Amniotic stem cell (primary cell): ENCODE results near the gene KCP.

Experiments used
- DNase-seq: peaks from one replicate; lab custom pipeline; 2025; lab: John Stamatoyannopoulos, UW

Gene KCP

GRCh38 chr7:128887169-128888038, 23.1 kb downstream of the KCP start:
- DNase-seq = no peak

GRCh38 chr7:128886391-128887168, 23.9 kb downstream of the KCP start:
- DNase-seq = no peak

GRCh38 chr7:128885370-128886187, 24.9 kb downstream of the KCP start:
- no peak for DNase-seq

- DNase-seq = no peak
Measured at GRCh38 chr7:128884561-128885369, 25.7 kb downstream of the KCP start.

DNA sequence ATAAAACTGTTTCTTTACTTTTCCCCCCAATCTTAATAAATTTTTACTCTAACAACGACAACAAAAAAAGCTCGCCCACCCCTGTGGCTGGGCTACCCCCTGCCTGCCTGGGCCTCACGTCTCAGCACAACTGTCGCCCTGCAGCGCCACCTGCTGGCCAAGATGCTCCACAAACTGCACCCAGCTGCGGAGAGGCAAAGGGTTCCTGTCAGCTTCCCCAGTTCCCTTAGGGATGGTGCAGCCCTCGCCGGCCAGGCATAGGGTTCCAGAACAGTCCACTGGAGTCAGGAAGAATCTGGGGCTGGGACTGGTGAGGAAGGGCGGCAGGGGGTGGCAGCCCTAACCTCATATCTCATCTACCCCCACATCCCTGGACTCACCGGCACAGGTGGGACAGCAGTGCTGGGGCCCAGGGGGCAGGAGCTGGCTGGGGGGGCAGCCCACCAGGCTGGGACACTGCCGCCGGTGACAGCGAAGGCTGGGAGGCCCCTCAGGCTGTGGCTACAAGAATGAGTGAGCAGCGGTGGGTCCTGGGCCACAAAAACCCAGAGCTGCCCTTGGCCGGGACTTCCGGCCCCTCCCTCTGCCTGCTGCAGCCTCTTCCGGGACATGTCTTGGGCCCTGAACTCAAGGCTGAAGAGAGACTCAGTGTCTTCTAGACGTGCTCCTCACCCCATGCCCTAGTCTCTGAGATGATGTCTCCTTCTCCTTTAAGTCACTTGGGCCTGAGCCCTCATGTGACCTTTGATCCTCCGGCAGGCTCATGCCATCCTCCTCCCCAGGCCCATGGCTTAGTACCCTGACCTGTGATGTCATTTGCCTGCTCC, 26.7 kb downstream of the KCP start:
- DNase-seq = peak; percentile 60

- DNase-seq = no peak
Measured at GRCh38 chr7:128882134-128882533, 28.4 kb downstream of the KCP start.

GRCh38 chr7:128881458-128882125, 28.9 kb downstream of the KCP start:
- no peak for DNase-seq

DNA sequence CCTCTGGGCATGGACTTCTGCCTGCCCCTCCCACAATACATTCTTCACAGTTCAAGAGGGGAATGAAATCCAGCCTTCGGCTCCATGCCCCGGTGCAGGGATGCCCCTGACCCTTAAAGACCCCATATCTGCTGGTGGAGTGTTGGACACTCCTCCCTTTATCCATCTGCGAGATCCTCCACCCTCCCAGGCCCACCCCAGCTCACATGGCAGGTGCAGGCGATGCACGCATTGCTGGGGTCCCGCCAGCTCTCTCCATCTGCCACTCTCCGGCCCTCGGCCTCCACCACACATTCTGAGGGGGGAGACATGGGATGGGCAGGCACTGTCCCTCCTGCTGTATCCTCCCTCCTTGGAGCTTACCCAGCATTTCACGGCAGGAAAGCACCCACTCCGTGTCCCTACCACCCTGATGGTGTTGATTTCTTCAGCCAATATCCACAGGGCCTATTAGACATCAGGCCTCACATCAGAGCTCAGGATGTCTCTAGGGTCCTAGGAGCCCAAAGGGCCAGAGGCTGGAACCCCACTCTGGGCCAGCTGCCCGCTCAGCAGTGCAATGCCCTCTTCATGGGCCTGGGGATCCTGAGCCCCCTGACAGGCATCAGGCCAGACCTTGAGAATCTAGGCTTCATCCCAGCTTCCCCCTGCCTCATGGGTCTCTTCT, 29.6 kb downstream of the KCP start:
- DNase-seq = no peak

- DNase-seq = peak; percentile 7
Measured at GRCh38 chr7:128879939-128880746, 30.4 kb downstream of the KCP start.

DNA sequence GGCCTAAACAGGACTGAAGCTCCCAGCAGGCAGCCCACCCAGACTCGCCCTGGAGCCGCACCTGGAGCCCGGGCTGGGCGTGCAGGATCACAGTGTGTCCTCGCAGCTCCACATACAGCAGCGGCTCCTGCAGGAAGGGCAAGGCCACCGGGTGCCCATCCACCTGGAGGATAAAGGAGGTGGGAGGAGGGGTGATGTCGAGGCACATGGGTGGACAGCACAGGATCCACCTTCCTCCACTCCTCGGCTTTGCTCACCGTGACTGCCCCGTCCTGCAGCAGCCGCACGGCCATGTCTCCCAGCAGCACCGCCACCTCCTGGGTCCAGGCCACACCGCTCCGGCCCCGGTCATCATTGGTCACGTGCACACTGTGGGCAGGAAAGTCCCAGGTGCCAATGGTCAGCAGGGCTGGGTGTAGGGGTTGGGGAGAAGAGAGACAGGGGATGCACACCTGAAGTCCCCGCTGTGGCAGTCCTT, 31.0 kb downstream of the KCP start:
- no peak for DNase-seq

- DNase-seq = no peak
Measured at GRCh38 chr7:128878226-128879105, 32.0 kb downstream of the KCP start.

DNA sequence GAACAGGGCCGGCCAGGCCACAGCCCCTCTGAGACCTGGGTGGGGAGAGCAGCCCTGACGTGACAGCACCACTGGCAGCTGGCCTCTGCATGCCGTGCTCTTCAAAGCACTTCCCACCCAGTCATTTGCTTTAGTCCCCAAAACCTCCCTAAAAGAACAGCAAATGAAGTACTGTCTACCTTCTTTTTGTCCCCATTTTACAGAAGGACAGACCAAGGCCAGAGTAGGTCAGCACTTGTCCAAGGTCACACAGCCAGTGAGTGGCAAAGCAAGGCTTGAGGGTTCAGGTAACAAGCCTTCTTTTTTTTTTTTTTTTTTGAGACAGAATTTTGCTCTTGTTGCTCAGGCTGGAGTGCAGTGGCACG, 32.8 kb downstream of the KCP start:
- no peak for DNase-seq

DNA sequence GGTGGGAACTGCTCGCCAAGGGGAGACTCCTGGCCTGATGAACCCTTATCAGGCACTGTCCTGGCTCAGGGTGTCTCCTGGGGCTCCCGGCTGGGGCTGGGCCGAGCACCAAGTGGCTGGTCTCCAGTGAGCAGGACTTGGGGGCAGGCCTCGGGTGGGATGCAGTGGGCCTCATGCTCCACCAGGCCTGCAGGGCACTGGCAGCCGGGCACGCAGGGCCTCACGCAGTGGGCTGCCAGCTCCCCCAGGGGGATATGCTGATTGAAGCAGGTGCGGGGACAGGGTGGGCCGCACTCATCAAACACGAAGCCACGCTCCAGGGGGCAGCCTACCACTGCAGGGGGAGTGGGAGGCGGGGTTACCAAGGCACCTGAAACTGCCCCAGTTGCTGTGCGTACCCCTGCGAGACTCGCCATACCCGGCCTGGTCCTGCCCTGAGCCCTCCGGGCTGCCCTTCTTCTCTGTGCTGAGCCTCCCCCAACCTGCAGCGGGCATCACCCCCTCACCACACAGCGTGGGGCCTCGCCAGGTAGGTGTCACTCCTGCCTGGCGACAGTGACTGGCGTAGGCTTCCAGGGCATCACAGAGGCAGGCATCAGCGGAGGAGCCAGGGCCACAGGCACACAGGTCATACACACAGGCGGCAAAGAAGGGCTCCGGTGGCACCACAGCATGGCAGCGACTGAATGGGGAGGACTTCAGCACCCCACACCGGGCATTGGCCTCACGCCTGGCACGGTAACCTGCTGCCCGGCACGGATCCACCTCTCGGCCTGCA, 33.3 kb downstream of the KCP start:
- no peak for DNase-seq

DNA sequence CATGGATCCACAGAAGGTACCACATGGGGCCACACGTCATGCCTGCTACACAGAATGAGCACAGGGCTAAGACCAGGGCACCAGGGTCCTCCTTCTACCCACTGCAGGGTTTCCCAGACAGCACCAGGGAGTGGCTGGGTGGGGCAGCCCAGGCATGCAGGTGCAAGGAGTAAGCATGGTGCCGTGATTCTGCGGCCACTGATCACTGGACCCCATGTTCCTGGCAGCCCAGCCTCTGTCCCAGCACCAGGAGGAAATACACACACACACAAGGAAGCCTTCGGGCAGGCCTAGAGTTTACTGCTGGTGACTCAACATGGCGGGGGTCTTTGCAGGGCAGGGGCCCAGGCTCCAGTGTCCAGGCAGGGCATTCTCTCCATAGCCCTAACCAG, 33.9 kb downstream of the KCP start:
- no peak for DNase-seq

GRCh38 chr7:128876127-128876526, 34.4 kb downstream of the KCP start:
- no peak for DNase-seq

DNA sequence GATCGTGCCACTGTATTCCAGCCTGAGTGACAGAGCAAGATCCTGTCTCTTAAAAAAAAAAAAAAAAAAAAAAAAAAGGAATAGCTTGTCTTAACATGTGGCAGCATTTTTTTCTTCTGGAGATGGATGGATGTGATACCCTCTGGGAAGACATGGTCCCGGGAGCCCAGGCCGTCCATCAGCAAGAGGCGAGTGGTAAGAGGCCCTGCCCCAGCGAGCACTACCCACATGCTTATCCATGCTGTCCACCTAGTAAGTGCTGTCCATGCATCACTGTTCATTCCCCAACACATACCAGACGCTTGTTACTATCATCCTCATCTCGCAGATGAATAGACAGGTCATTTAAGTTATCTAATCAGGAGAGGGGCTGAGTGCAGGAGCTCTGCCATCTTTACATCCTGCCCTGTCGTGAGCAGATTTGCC, 35.0 kb downstream of the KCP start:
- DNase-seq = no peak
